CD4-positive, alpha-beta T cell treated with Interleukin-15 for 4 hours (primary cell): Measurements from ENCODE around the gene PLXNB2.
"Not testable (repeated sequence)": the region's sequence is repeated elsewhere in the genome, so short reads cannot be mapped to it uniquely, and the experiment has no call there.

Experiments used
- DNase-seq: peaks from one replicate; pipeline ENCODE4 v3.0.0-alpha.2; 2020; ENCODE audit warnings: low spot score

Gene PLXNB2

GRCh38 chr22:50280708-50281383 is 26.6 kb downstream of the PLXNB2 start:
- no peak for DNase-seq

GRCh38 chr22:50280022-50280707 is 27.3 kb downstream of the PLXNB2 start:
- no peak for DNase-seq

DNA sequence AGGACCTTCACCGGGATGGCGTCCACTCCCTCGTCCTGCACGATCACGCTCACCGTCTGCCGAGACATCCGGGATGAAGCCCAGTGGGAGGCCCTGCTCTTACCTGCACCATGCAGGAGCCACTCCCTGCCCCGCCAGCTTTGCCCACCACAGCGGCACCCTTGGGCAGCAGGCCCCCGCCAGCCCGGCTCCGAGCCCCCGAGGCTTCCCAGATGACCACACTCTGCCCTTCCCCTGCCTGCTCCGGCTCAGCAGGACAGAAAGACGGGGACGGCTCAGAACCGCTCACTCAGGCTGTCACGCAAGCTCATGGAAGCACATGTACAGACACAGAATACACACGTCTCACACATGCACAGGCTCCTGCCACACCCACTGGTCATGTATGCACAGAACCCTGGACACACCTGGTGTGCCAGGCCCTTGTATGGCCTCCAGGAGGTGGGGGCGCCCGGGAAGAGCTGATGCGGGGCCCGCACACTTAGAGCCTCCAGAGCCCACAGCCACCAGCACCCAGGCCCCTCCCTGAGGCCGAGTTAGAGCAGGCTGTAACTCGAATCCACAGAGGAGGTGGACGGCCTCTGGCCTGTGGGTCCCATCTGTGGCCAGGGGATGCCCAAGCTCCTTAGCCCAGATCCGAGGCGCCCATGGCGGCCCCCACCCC is 28.4 kb downstream of the PLXNB2 start:
- no peak for DNase-seq

DNA sequence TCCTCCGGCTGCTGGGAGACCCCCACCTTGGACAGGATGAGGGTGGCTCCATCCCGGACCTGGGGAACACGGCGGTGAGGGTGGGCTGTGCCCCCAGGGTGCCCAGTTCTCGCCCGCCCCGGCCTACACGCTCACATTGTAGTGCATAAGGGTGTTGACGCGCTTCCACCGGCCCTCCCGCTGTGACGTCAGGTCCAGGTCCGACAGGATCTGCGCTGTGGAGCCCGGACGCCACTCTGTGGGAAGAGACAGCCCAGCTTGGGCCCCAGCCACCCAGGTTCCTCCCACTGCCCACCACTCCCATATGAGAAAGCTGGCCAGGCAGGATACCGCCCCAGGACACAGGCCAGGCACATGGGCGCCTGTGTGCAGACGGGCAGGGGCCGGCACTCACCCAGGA is 29.0 kb downstream of the PLXNB2 start:
- DNase-seq: no peak

DNA sequence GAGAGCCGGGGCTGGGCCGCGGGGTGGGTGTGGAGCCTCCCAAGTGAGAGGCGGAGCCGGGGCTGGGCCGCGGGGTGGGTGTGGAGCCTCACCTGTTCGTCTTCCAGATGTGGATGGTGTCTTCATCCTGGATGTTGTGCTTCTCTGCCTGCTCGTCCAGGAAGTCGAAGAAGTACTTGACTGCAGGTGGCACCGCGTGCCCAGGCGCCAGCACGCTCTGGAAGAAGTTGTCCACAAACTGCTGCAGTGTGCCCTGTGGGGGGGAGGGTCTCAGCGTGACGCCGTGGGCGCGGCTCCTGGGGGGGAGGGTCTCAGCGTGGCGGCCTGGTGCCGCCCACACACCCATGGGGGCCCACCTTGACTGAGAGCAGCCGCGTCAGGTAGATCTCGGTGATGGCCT is 29.7 kb downstream of the PLXNB2 start:
- no peak for DNase-seq

DNA sequence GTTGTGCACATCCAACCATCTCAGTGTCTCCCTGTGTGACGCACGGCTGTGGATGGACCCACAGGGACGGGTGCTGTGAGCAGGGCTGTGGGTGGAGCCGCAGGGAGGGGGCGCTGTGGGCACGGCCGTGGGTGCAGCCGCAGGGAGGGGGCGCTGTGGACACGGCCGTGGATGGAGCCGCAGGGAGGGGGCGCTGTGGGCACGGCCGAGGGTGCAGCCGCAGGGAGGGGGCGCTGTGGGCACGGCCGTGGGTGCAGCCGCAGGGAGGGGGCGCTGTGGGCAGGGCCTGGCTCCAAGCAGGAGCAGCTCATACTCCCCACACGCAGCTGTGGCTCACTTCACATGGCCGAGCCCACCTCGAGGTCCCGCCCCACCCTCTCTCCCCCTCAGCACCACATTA is 31.3 kb downstream of the PLXNB2 start:
- peak; percentile 44 for DNase-seq

DNA sequence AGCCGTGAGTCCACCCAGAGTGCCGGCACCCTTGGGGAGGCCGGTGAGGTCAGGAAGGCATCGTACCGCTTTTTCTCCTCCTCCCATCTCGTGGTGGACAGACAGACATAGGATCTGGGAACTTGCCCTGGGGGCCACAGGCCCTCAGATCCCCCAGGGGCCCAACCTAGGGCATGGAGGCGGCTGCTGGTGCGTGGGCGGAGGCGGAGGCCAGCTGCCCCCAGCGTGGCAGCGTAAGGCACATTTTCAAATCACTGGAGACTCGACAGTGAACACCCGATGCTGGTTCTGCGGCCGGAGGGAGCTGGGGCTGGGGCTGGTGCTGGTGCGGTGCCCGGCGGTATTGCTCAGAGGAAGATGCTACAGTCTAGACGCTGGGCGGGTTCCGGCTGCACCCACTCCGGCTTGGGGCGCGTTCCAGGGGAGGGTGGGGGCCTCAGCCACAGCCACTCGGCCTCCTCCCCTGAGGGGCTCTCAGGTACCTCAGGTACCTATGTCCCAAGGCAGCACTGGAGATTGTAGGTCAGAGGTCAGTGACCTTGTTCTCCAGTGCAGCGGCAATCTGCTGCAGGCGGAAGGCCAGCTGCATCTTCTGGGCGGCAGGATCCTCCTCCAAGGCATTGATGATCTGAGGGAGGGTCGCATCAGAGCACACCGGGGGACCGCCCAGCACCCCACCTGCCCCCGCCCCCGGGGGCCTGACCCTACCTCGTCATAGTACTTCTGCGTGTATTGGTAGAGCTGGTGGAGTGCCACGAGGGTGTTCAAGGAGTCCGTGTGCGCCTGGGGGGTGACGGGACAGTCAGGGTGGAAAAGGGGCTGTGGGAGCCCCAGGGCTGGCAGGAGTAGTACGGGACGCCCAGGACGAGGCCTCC is 32.0 kb downstream of the PLXNB2 start:
- no peak for DNase-seq

GRCh38 chr22:50274771-50275170 is 32.7 kb downstream of the PLXNB2 start:
- no peak for DNase-seq

GRCh38 chr22:50274311-50274710 is 33.1 kb downstream of the PLXNB2 start:
- DNase-seq: peak; percentile 50

- not testable (repeated sequence) for DNase-seq
Measured at GRCh38 chr22:50273781-50274180, 33.7 kb downstream of the PLXNB2 start.

DNA sequence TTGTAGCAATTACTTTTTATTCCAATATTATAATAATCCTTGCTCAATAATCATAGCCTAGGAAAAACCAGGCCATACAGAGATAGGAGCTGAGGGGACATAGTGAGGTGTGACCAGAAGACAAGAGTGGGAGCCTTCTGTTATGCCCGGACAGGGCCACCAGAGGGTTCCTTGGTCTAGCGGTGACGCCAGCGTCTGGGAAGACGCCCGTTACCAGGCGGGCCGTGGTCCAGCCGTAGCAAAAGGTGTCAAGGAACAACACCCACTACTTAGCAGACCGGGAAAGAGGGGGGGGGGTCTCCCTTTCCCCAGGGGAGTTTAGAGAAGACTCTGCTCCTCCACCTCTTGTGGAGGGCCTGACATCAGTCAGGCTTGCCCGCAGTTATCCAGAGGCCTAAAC is 34.1 kb downstream of the PLXNB2 start:
- DNase-seq: not testable (repeated sequence)

GRCh38 chr22:50272044-50272802 is 35.2 kb downstream of the PLXNB2 start:
- no peak for DNase-seq

DNA sequence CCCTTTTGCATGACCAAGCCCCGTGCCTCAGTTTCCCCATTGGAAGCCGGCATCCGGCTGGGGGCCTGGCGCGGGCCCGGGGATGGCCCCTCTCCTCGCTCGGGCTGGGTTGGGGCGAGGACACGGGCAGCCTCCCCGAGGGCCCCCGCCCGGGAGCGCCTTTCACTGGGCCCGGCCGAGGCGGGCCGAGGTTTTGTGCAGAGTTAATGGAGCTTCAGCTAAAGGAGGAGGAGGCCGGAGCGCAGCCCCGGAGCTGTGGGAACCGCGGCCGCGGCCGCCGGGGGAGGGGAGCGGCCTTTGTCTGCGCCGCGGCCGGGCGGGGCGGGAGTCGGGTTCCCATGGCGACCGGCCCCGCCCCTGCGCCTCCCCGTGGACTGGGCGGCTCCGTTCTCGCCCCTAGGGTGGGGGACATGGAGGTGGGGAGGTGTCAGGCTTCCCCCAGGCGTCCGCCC is 35.9 kb downstream of the PLXNB2 start:
- peak; percentile 55 for DNase-seq

DNA sequence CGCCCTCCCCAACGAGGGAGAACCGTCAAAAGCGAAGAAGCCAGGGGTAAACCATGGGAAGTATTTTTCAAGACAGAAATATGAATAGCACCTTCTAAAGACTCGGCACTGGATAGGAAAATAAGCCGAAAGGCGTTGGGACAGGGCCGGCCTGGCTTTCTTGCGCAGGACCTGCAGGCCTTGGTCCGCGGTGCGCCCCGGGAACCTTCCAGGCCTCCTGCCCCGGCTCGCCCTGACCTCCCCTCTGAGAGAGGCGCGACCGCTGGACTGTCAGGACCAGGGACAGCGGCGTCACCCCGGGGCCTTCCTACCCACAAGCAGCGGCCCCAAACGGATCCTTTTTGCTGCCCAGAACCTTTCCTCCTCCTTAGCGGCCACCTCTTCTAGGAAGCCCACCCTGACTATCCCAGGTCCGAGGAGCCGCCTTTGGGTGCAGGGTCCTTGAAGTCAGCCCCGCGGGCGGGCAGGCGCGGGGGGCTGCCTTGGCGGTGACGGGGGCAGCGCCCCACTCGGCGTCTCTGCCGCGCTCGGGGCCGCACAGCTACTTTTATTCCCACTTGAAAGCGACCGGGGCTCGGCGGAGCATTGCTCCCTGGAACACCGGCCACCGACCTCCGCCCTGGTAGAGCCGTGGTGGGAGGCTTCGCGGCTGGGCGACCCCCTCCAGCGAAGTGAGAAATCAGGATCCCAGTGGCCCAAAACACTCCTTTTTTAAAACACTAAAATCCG is 36.6 kb downstream of the PLXNB2 start:
- DNase-seq: peak; percentile 61

GRCh38 chr22:50269970-50270665 is 37.3 kb downstream of the PLXNB2 start, which contains the start of gene MAPK11:
MAPK11 (minus strand) TSS chr22:50270380; CDS start chr22:50270292, 88 bp downstream.
- peak; percentile 70 for DNase-seq

- DNase-seq: no peak
Measured at GRCh38 chr22:50269573-50269969, 37.9 kb downstream of the PLXNB2 start.

GRCh38 chr22:50268655-50269113 is 38.8 kb downstream of the PLXNB2 start:
- no peak for DNase-seq

DNA sequence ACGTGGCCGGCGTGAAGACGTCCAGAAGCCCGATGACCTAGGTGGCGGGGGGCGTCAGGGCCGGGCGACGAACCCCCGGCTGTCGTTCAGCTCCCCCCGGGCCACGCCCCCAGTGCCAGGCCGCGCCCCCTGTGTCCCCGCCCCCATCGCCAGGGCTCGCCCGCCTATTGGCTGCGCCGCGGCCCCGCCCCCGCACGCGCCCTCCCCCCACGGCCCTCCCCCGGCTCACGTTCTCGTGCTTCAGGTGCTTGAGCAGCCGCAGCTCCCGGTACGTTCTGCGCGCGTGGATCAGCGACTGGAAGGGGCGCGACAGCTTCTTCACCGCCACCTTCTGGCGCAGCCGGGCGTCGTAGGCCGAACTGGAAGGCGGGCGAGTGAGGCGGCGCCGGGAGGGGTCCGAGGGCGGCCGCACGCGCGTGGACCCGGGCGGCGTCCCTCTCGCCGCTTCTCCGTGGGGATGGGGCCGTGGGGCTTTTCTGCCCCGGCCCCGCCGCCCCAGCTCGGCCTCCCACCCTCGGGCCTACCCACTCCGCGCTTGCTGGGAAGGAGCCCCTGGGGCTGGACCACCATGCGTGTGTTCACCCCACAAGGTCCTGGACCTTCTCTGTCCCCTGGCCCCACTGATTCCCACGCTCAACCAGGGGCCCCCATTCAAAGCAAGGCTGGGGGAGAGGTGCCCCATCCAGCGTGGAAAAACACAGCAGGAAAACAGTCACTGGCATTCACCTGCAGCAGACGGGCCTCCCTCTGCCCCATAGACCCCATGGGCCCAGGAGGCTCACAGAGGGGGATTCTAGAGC is 39.7 kb downstream of the PLXNB2 start:
- peak; percentile 45 for DNase-seq

- DNase-seq: no peak
Measured at GRCh38 chr22:50266994-50267393, 40.5 kb downstream of the PLXNB2 start.
